GM21825 (cell line): ENCODE measurements around the gene CPLX3.

Experiments used
- ATAC-seq: cut with Tn5 transposase; IDR thresholded peaks from one replicate; pipeline ENCODE4 v1.9.1; 2021; ENCODE audit warnings: mild to moderate bottlenecking, moderate library complexity; ENCODE audit not compliant: unreplicated experiment

CPLX3 gene

DNA sequence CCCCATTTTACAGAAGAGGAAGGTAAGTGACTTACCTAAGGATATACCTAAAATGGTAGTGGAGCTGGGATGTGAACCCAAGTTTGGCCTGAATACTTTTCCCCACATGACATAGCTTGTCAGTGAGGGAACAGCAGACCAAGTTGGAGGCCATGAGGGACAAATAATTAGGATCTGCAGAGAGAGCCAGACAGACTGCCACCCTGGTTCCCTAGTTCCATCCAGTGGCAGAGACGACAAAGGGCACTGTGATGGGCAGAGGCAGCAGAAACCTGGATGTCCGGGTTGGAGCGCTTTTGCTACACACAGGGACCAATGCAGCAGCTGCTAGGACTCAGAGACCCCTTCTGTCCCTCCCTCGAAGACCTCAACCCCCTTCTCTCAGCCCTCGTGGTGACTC is 1.2 kb downstream of the CPLX3 start:
- no peak for ATAC-seq

- no peak for ATAC-seq
These were observed 2.4 kb downstream of the CPLX3 start for GRCh38 chr15:74828835-74829234.

DNA sequence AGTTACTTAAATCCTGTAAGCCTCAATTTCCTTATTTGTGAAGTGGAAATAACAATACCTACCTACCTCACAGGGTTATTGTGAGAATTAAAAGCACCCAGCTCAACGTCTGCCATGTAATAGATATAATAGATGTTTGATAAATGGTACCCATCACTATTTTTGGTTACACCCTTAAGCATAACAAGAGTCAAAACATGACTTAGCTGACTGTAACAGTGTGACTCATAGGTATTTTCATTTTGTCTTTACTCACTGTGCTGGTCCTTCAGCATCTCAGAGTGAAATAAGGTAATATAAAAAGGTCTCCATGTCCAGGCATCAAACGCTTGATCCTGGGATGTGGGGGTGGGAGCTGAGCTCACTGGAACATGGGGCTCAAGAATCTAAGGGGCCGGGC is 3.1 kb downstream of the CPLX3 start:
- no peak for ATAC-seq

DNA sequence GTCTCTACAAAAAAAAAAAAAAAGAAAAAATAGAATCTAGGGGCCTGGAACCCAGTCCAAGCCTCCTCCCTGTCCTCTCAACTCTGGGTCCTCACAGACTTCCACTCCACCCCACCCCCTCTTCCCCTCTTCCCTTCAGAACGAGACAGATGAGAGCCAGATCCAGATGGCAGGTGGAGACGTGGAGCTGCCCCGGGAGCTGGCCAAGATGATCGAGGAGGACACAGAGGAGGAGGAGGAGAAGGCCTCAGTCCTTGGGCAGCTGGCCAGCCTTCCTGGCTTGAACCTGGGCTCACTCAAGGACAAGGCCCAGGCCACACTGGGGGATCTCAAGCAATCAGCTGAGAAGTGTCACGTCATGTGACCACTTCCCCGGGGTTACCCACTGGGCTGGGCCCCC is 3.6 kb downstream of the CPLX3 start:
- no peak for ATAC-seq

DNA sequence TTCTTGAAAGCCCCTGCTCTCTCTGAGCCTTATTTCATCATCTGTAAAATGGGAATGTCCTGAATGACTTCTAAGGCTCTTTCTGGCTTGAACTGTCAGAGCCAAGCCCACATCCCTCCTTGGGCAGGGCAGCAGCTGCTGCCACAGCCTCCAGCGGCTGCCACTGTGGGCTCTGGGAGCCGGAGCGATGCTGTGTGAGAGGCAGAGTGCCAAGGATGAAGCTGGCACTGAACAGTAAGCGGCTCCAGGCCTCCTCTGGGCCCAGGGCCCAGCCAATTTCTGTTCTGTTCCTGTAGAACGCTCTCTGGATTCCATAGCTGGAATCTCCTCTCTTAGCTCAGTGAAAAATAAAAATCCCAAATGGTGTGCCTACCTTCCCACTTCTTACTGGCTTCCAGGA is 4.4 kb downstream of the CPLX3 start:
- ATAC-seq, result no peak

GRCh38 chr15:74831813-74832495 is 5.5 kb downstream of the CPLX3 start:
- ATAC-seq, result no peak

DNA sequence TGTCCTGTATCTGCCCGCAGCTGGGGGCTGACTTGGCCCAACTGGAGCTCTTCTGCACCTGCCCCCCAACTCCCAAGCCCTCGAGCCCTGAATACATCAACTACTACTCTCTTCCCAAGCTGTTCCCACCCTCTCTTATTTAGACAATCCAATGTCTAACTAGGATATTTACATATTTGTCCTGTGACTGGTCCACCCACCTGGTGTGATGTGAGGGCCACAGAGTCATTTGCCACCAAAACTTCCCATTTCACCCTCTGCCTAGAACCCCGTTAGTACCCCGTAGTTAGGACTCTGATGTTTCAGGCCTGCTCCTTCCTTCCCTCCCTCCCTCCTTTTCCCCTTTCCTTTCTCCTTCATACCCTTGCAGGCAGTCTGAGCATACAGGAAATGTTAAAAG is 6.4 kb downstream of the CPLX3 start:
- ATAC-seq, result no peak

DNA sequence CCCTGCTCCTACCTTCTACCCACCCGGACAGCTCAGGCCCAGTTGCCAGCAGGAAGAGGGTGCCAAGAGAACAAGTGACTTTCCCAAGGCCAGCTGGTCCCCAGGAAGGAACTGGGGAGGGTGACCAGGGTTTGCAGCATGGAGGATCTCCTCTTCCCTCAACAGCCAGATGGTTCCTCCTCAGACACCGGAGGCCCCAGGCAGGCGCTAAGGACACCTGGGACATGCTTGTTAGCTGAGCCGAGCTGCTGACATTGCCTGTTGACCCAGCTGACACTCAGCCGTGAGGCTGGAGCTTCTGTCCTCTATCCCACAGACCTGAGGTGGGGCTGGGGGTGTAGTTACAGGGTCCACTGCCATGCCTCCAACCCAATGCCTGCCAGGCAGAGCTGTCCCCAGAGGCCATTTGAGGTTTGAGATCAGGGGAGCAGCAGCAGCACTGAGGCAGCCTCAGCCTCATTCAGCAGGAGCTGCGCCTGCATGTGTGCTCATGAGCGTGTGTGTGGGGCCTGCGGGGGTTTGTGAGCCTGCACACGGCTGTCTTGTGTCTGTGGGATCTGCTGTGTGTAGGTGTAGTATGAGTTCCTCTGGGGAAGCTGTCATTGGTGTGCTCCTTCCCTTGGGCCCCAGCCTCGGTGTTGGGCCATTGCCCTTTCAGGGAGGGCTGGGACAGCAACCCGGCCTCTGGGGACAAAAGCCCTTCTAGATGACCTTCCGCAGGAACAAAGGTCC is 7.1 kb downstream of the CPLX3 start:
- ATAC-seq, result no peak

DNA sequence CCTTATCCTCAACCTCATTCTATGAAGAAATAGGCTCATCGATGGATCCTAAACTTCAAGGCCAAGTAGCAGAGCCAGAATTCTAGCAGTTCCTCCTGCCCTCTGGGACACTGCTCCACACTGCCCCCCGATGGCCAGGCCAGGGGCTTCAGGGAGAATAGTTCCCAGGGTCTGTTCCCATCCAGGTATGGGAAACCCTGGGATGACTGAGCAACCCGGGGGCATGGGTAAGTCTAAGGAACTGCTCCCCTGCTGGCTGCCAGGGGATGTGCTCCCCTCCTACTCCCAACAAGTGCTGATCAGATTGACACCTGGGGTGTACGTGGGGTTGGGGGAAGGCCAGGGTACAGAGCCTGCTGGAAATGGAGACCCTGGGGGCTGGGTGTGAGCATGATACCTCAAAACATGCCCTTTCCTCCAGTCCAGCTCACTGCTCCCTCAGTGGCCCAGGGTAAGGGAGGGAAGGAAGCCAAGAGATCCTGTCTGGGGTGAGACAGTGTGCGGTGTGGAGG is 8.9 kb downstream of the CPLX3 start:
- no peak for ATAC-seq

- no peak for ATAC-seq
These were observed 10.4 kb downstream of the CPLX3 start for GRCh38 chr15:74836846-74837245.

DNA sequence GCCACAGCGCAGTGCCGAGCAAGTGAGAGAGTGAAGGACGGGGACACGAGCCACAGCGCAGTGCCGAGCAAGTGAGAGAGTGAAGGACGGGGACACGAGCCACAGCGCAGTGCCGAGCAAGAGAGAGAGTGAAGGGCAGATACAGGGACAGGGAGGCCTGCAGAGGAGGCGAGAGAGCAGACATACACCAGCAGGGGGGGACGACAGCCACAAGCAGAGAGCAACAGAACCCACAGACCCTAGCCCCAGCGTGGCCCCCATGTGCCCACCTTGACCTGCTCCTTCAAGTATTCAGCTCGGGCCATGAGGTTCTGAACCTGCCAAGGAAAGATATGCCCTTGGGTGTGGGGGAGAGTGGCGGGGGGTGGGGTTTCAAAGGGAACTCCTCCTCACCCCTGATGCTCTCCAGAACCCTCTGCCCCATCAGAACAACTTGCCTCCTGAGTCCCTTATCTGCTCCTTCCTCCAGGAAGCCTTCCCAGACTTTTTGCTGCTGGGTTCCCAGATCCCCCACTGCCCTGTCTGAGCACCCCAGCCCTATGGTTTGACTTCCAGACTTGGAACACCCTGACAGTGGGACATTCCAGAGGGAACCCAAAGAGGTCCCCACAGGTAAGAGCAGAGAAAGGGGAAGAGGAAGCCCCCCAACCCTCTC is 11.2 kb downstream of the CPLX3 start:
- ATAC-seq, result no peak

DNA sequence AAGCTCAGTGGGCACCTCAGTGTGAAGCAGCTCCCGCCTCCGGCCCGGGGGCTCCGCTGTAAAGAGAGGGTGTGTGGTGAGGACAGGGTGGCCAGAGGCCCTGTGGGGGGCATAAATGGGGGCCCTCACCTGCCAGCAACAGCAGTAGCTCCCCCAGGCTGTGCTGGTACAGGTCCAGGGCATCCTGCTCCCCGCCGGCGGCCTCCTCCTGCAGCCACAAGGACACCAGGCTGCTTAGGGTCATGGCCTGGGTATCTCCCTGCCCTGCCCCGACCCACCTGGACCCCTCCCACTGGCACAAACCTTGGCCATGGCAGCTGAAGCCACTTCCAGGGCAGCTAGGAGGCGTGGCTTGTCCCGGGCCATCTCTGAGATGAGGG is 11.7 kb downstream of the CPLX3 start:
- ATAC-seq, result no peak

- ATAC-seq, result no peak
These were observed 12.5 kb downstream of the CPLX3 start for GRCh38 chr15:74838746-74839525.

DNA sequence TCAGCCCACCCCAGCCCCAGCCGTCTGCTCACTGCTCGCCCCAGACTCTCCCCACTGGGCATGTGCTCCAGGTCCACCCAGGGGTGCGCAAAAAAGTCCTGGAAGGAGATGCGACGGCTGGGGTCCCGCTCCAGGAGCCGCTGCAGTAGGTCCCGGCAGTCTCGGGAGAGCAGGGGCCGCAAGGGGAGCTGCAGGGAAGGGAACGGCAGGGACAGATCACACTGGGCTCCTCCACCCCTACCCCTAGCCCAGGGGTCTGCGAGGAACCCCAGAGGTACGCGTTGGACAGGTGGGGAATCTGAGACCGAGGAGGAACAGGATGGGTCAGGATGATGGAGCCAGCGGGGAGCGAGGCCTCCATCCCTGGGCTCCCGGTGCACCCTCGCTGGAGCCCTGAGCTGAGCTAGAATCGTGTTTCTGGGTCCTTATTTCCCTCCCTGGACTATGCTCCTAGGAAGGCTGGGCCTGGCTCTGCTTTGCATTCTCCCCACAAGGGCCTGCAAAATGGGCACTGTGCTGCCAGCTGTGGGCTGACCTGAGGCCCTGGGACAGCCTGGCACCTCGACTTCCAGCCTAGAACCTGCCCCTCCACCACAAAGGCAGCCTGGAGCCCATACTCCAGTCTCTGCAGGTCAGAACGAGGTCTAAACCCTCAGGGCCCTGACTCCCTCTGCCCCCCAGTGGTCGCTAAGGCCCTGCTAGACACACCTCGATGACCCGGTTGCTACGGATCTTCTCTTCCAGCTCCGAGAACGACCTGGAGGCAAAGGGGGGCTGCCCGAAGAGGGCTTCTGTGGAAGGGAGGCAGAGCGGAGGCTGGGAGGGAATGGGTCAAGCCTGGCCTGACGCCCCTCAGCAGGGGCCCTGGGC is 13.3 kb downstream of the CPLX3 start:
- no peak for ATAC-seq

DNA sequence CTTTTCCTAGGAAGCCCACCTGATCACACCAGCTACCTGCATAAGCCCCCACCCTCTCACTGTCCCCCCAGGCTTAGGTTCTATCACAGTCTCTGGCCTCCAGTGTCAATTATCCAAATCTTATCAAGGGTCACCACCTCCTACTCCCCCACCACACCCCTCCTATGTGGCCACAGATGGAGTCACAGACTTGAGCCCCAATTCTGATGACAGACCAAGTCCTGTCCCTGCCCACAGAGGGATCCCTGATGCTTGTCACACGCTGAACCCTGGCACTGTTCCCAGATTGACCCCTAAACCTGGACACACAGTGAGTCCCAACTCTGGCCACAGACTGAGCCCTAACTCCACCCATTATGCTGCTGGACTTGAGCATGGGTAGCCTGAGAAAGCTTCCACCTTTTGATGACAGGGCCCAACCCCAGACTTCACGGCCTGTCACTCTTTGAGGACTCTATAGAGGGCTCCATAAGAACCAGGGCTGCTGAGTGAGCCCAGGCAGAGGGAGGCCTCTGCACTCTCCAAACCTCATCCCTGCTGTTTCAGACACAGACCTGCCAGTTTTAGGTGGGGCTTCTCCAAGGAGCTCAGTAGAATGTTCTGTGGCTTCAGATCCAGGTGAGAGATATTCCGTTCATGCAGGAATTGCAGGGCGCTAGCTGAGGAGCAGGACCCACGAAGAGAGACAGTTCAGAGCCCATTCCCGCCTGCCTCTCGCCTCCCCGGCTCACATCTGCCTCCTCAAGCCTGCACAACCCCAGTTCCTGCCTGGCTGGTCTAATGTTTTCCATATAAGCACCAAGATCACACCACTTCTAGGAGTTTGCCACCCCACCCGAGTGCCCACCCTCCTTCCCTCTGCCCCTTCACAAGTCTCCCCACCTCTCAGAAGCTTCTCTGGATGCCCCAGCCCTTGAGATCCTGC is 14.7 kb downstream of the CPLX3 start:
- ATAC-seq, result no peak

GRCh38 chr15:74841891-74842373 is 15.5 kb downstream of the CPLX3 start:
- no peak for ATAC-seq

- ATAC-seq, result peak; percentile 83
These were observed 16.4 kb downstream of the CPLX3 start, which contains the start of gene ULK3 for GRCh38 chr15:74842581-74843444. Gene ULK3 (minus strand): TSS chr15:74843156. CDS start chr15:74843105, 51 bp downstream.

DNA sequence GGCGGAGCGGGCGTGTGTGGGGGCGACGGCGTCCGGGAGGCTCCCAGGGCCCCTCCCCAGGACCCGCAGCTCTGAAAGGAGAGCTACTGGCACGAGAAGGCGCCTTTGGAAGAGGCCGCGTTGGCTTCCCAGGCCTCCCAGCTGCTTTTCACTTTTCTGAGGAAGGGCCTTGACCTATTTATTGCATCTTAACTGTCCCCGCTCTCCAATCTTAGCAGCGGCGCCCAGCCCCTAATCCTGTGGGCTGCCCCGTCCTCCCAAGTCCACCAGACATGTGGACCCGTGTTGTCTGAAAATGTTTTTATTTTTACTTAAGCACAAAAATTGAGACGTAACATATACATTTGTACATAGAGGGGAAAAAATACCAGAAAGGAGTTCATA is 17.0 kb downstream of the CPLX3 start:
- ATAC-seq, result no peak
